ENCODE data around the gene SCUBE3. TPM values are rescaled to one million over a fixed set of nuclear protein-coding genes. Genes with fewer than 3 reads are reported as not detected.

Gene SCUBE3
- total RNA-seq, 4 donors from 2014 or later, result 0.37 to 0.68 (median 0.52) TPM

- Histone ChIP-seq H3K27ac (no peak overlapping the region), H3K9me3 (no peaks in the 10 kb centered on the region), H3K36me3 (no peaks in the 10 kb centered on the region), H3K4me3 (no peak overlapping the region), H3K27me3 (no peaks in the 10 kb centered on the region), H3K4me1 (no peaks in the 10 kb centered on the region)
- in situ Hi-C loops (cut with MboI; ENCODE audit: low pct_ligation_motif_present in 1 of 4, low pct_unique_long_range_greater_than_20kb in 1 of 4, low sequenced_read_pairs in 3 of 4) (loop anchor here in 3 of 4 donors (10.0 to 25.0 kb wide), 2 partner anchors 237 to 240 kb away; no protein-coding TSS in a partner anchor), intact Hi-C loops (cut with DNase I; ENCODE audit: low total_unique reads) (no loop called here)
- TF ChIP-seq POLR2A (IDR thresholded peaks at IDR 0.05) (no peak), EP300 (IDR thresholded peaks at IDR 0.05; ENCODE audit: low read depth) (no peak), POLR2AphosphoS5 (IDR thresholded peaks at IDR 0.05) (no peak), CTCF (IDR thresholded peaks at IDR 0.05) (no peak)
- WGBS, 2 donors (ENCODE audit: low coverage in 1 of 2), result 78 to 80% methylated on average over 1 to 4 of the region's 4 CpGs
- DNase-seq, result no peak
These were observed 11.0 kb downstream of the SCUBE3 start for GRCh38 chr6:35224720-35225119.

GRCh38 chr6:35228481-35228880 lies 14.7 kb downstream of the SCUBE3 start:
- Histone ChIP-seq H3K27ac (no peak overlapping the region), H3K9me3 (no peaks in the 10 kb centered on the region), H3K36me3 (no peaks in the 10 kb centered on the region), H3K4me3 (no peak overlapping the region), H3K27me3 (no peaks in the 10 kb centered on the region), H3K4me1 (peaks cover 0 to 13% (median 3%) of the 10 kb centered on the region in 4 donors)
- intact Hi-C loops (cut with DNase I; ENCODE audit: low total_unique reads), result no loop called here
- in situ Hi-C loops (cut with MboI; ENCODE audit: low pct_ligation_motif_present in 1 of 4, low pct_unique_long_range_greater_than_20kb in 1 of 4, low sequenced_read_pairs in 3 of 4), result loop anchor here in 2 of 4 donors (10.0 to 25.0 kb wide), 2 partner anchors 241 to 244 kb away; no protein-coding TSS in a partner anchor
- TF ChIP-seq EP300 (IDR thresholded peaks at IDR 0.05; ENCODE audit: low read depth) (no peak), CTCF (IDR thresholded peaks at IDR 0.05) (no peak), POLR2A (IDR thresholded peaks at IDR 0.05) (no peak), POLR2AphosphoS5 (IDR thresholded peaks at IDR 0.05) (no peak)
- DNase-seq, result no peak
- WGBS, 2 donors (ENCODE audit: low coverage in 1 of 2), result 93 to 100% methylated on average over 2 to 6 of the region's 6 CpGs

- intact Hi-C loops (cut with DNase I; ENCODE audit: low total_unique reads) (no loop called here), in situ Hi-C loops (cut with MboI; ENCODE audit: low pct_ligation_motif_present in 1 of 4, low pct_unique_long_range_greater_than_20kb in 1 of 4, low sequenced_read_pairs in 3 of 4) (loop anchor here in 2 of 4 donors (10.0 to 25.0 kb wide), 2 partner anchors 242 to 245 kb away; no protein-coding TSS in a partner anchor)
- DNase-seq, result no peak
- WGBS, 2 donors (ENCODE audit: low coverage in 1 of 2), result 94 to 100% methylated on average over 1 to 5 of the region's 5 CpGs
- Histone ChIP-seq H3K4me3 (no peak overlapping the region), H3K36me3 (no peaks in the 10 kb centered on the region), H3K9me3 (no peaks in the 10 kb centered on the region), H3K4me1 (peaks cover 0 to 13% (median 3%) of the 10 kb centered on the region in 4 donors), H3K27me3 (no peaks in the 10 kb centered on the region), H3K27ac (no peak overlapping the region)
- TF ChIP-seq CTCF (IDR thresholded peaks at IDR 0.05), result no peak
- TF ChIP-seq EP300 (IDR thresholded peaks at IDR 0.05; ENCODE audit: low read depth), result no peak
- no peak for TF ChIP-seq POLR2A (IDR thresholded peaks at IDR 0.05)
- TF ChIP-seq POLR2AphosphoS5 (IDR thresholded peaks at IDR 0.05), result no peak
These were observed 15.5 kb downstream of the SCUBE3 start for GRCh38 chr6:35229304-35229703.

- H3K4me1 ChIP-seq, result peaks cover 0 to 13% (median 3%) of the 10 kb centered on the region in 4 donors
- WGBS, 2 donors (ENCODE audit: low coverage in 1 of 2), result 92% methylated on average over 1 of the region's 1 CpG; no CpG with 5 or more reads in 1 of the 2 donors
- in situ Hi-C loops (cut with MboI; ENCODE audit: low pct_ligation_motif_present in 1 of 4, low pct_unique_long_range_greater_than_20kb in 1 of 4, low sequenced_read_pairs in 3 of 4) (loop anchor here in 1 of 4 donors (25.0 kb wide), 1 partner anchor 243 kb away; no protein-coding TSS in a partner anchor), intact Hi-C loops (cut with DNase I; ENCODE audit: low total_unique reads) (no loop called here)
- no peak for TF ChIP-seq EP300 (IDR thresholded peaks at IDR 0.05; ENCODE audit: low read depth)
- no peak for TF ChIP-seq POLR2AphosphoS5 (IDR thresholded peaks at IDR 0.05)
- TF ChIP-seq CTCF (IDR thresholded peaks at IDR 0.05), result no peak
- TF ChIP-seq POLR2A (IDR thresholded peaks at IDR 0.05), result no peak
- no peaks in the 10 kb centered on the region for H3K9me3 ChIP-seq
- H3K36me3 ChIP-seq, result no peaks in the 10 kb centered on the region
- H3K27ac ChIP-seq, result no peak overlapping the region
- H3K4me3 ChIP-seq, result no peak overlapping the region
- no peak for DNase-seq
- H3K27me3 ChIP-seq, result no peaks in the 10 kb centered on the region
These were observed 16.7 kb downstream of the SCUBE3 start for GRCh38 chr6:35230498-35230897.
